ENCODE data around the gene SREBF2. TPM values are rescaled to one million over a fixed set of nuclear protein-coding genes. Genes with fewer than 3 reads are reported as not detected.

The SREBF2 gene
- polyA plus RNA-seq, 1 donor from 2014 or later = 73.0 TPM

DNA sequence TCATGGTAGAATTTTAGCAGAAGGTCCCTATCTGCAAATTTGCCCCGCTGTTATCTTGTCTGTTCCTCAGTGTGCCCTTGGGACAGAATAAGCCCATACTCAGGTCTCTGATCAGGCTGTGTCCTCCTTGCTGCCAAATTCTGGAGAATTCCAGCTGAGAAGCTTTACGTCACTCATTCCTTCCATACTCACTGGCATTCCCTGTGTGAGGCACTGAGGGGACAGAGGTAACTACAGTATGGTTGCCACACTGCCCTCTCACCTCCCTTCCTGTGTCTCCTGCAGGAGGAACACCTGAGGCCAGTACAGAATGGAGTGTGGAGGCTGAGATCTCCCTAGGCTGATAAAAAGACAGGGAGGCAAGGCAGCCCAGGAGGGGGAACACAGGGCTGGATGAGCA, 50.5 kb downstream of the SREBF2 start:
- Histone ChIP-seq H3K9me3 (ENCODE audit: low read length) (no peaks in the 10 kb centered on the region), H4K20me1 (ENCODE audit: insufficient read depth) (no peaks in the 10 kb centered on the region), H3K27me3 (ENCODE audit: insufficient read depth, low read depth, low read length) (no peaks in the 10 kb centered on the region), H3K4me3 (ENCODE audit: low read length) (no peak overlapping the region), H3K27ac (ENCODE audit: low read length) (no peak overlapping the region), H3K9ac (ENCODE audit: low read length) (no peak overlapping the region), H3K9me2 (ENCODE audit: insufficient read depth, low read length) (no peaks in the 10 kb centered on the region), H2AFZ (ENCODE audit: low read depth, low read length) (no peak overlapping the region), H3K4me2 (ENCODE audit: low read length) (no peak overlapping the region), H3K79me2 (replicated peaks; ENCODE audit: insufficient read depth, low read length) (no peaks in the 10 kb centered on the region), H3F3A (ENCODE audit: insufficient read depth, low read length, poor library complexity, severe bottlenecking) (no peaks in the 10 kb centered on the region), H3K36me3 (ENCODE audit: insufficient read depth, low read length) (peaks cover 8% of the 10 kb centered on the region)
- TF ChIP-seq MXI1 (conservative IDR thresholded peaks at IDR 0.05; ENCODE audit: poor library complexity, severe bottlenecking) = no peak
- no peak for TF ChIP-seq EP300 (conservative IDR thresholded peaks at IDR 0.05; ENCODE audit: poor library complexity, severe bottlenecking)
- no peak for TF ChIP-seq POLR2AphosphoS5 (IDR thresholded peaks at IDR 0.05)
- no peak for TF ChIP-seq TAF1 (IDR thresholded peaks at IDR 0.05; ENCODE audit: low read depth)
- TF ChIP-seq, protein P1, sequence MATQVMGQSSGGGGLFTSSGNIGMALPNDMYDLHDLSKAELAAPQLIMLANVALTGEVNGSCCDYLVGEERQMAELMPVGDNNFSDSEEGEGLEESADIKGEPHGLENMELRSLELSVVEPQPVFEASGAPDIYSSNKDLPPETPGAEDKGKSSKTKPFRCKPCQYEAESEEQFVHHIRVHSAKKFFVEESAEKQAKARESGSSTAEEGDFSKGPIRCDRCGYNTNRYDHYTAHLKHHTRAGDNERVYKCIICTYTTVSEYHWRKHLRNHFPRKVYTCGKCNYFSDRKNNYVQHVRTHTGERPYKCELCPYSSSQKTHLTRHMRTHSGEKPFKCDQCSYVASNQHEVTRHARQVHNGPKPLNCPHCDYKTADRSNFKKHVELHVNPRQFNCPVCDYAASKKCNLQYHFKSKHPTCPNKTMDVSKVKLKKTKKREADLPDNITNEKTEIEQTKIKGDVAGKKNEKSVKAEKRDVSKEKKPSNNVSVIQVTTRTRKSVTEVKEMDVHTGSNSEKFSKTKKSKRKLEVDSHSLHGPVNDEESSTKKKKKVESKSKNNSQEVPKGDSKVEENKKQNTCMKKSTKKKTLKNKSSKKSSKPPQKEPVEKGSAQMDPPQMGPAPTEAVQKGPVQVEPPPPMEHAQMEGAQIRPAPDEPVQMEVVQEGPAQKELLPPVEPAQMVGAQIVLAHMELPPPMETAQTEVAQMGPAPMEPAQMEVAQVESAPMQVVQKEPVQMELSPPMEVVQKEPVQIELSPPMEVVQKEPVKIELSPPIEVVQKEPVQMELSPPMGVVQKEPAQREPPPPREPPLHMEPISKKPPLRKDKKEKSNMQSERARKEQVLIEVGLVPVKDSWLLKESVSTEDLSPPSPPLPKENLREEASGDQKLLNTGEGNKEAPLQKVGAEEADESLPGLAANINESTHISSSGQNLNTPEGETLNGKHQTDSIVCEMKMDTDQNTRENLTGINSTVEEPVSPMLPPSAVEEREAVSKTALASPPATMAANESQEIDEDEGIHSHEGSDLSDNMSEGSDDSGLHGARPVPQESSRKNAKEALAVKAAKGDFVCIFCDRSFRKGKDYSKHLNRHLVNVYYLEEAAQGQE (IDR thresholded peaks at IDR 0.05; ENCODE audit: borderline replicate concordance) = no peak
- no peak for TF ChIP-seq EZH2 (IDR thresholded peaks at IDR 0.05; ENCODE audit: borderline replicate concordance, insufficient read depth, low read length, poor library complexity, severe bottlenecking)
- no peak for TF ChIP-seq CTCF (IDR thresholded peaks at IDR 0.05; ENCODE audit: poor library complexity, severe bottlenecking)
- TF ChIP-seq SMC3 (conservative IDR thresholded peaks at IDR 0.05; ENCODE audit: poor library complexity) = no peak
- TF ChIP-seq RAD21 (conservative IDR thresholded peaks at IDR 0.05) = no peak

GRCh38 chr22:41885116-41885515, 52.2 kb downstream of the SREBF2 start:
- peaks cover 8% of the 10 kb centered on the region for H3K36me3 ChIP-seq (ENCODE audit: insufficient read depth, low read length)
- H3K27me3 ChIP-seq (ENCODE audit: insufficient read depth, low read depth, low read length) = no peaks in the 10 kb centered on the region
- H3K4me3 ChIP-seq (ENCODE audit: low read length) = no peak overlapping the region
- H3K4me2 ChIP-seq (ENCODE audit: low read length) = no peak overlapping the region
- no peaks in the 10 kb centered on the region for H3F3A ChIP-seq (ENCODE audit: insufficient read depth, low read length, poor library complexity, severe bottlenecking)
- no peak overlapping the region for H3K9ac ChIP-seq (ENCODE audit: low read length)
- no peak for TF ChIP-seq MXI1 (conservative IDR thresholded peaks at IDR 0.05; ENCODE audit: poor library complexity, severe bottlenecking)
- TF ChIP-seq RAD21 (conservative IDR thresholded peaks at IDR 0.05) = no peak
- TF ChIP-seq CTCF (IDR thresholded peaks at IDR 0.05; ENCODE audit: poor library complexity, severe bottlenecking) = no peak
- no peak for TF ChIP-seq POLR2AphosphoS5 (IDR thresholded peaks at IDR 0.05)
- H2AFZ ChIP-seq (ENCODE audit: low read depth, low read length) = no peak overlapping the region
- no peaks in the 10 kb centered on the region for H3K9me3 ChIP-seq (ENCODE audit: low read length)
- H3K79me2 ChIP-seq (replicated peaks; ENCODE audit: insufficient read depth, low read length) = no peaks in the 10 kb centered on the region
- H3K27ac ChIP-seq (ENCODE audit: low read length) = no peak overlapping the region
- no peaks in the 10 kb centered on the region for H3K9me2 ChIP-seq (ENCODE audit: insufficient read depth, low read length)
- H4K20me1 ChIP-seq (ENCODE audit: insufficient read depth) = no peaks in the 10 kb centered on the region
